ENCODE measurements around the gene ADI1. TPM values are rescaled to one million over a fixed set of nuclear protein-coding genes. Genes with fewer than 3 reads are reported as not detected.

Gene ADI1
- total and polyA plus RNA-seq, 7 donors: 35.7 to 114 (median 86.3) TPM

DNA sequence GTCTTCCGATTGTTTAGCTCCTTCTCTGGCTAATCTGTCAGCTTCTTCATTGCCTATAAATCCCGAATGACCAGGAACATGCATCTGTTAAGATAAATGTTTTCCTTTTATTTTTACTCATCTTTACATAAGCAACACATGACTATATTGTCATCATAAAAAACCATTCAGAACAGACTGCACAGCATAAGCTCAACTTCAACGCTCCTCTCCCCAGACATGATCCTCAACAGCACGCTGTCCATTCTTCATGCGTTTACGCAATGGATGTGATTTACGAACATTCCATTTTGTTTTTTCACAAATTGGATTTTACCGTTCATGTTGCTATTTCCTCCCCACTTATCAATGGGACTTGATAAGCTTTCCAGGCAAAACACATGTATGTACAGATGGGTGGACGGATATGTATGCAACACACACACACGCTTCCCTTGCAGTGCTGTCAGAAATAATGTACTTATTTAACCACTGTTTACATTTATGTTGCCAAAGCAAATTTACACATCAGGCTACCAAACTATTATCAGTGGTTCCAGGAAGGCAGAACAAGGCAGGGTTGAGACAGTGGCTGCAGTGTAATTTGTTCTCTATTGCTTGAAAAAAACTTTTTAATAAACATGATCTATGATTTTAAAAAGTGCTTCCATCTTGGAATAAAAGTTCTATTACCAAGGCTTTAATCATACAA, 26.6 kb upstream of the ADI1 start:
- H3K4me1 ChIP-seq: no peaks in the 10 kb centered on the region
- no peaks in the 10 kb centered on the region for H3K27me3 ChIP-seq
- H3K27ac ChIP-seq: peak overlapping the region in 2 of 4 donors; percentile 14 to 55
- no peak overlapping the region for H3K4me3 ChIP-seq
- WGBS, 2 donors: 83 to 85% methylated on average over 10 of the region's 10 CpGs
- H3K36me3 ChIP-seq: peaks cover 30 to 98% (median 50%) of the 10 kb centered on the region in 4 donors
- no peak for DNase-seq
- no peaks in the 10 kb centered on the region for H3K9me3 ChIP-seq
- peak in 1 of 4 donors; percentile 37 for TF ChIP-seq EP300 (IDR thresholded peaks at IDR 0.05)
- TF ChIP-seq POLR2A (IDR thresholded peaks at IDR 0.05): no peak
- peak in 2 of 4 donors; percentile 30 to 67 for TF ChIP-seq POLR2AphosphoS5 (IDR thresholded peaks at IDR 0.05)
- TF ChIP-seq CTCF (IDR thresholded peaks at IDR 0.05): no peak
- intact Hi-C loops (cut with DNase I): no loop called here

- H3K27ac ChIP-seq: no peak overlapping the region
- WGBS, 2 donors: 84 to 89% methylated on average over 6 of the region's 6 CpGs
- no peaks in the 10 kb centered on the region for H3K9me3 ChIP-seq
- TF ChIP-seq POLR2A (IDR thresholded peaks at IDR 0.05): no peak
- DNase-seq: peak; percentile 0
- no peaks in the 10 kb centered on the region for H3K4me1 ChIP-seq
- no peak overlapping the region for H3K4me3 ChIP-seq
- peaks cover 25 to 86% (median 32%) of the 10 kb centered on the region in 4 donors for H3K36me3 ChIP-seq
- intact Hi-C loops (cut with DNase I): no loop called here
- H3K27me3 ChIP-seq: no peaks in the 10 kb centered on the region
Measured at GRCh38 chr2:3543023-3543683, 23.8 kb upstream of the ADI1 start.

- Histone ChIP-seq H3K4me1 (no peaks in the 10 kb centered on the region), H3K27ac (no peak overlapping the region), H3K9me3 (no peaks in the 10 kb centered on the region), H3K27me3 (no peaks in the 10 kb centered on the region), H3K36me3 (peaks cover 20 to 76% (median 25%) of the 10 kb centered on the region in 4 donors), H3K4me3 (no peak overlapping the region)
- TF ChIP-seq EP300 (IDR thresholded peaks at IDR 0.05): no peak
- no peak for TF ChIP-seq POLR2AphosphoS5 (IDR thresholded peaks at IDR 0.05)
- TF ChIP-seq CTCF (IDR thresholded peaks at IDR 0.05): no peak
- TF ChIP-seq POLR2A (IDR thresholded peaks at IDR 0.05): no peak
- DNase-seq: no peak
- intact Hi-C loops (cut with DNase I): no loop called here
- 93 to 94% methylated on average over 5 of the region's 5 CpGs for WGBS, 2 donors
Measured at GRCh38 chr2:3542107-3542506, 22.8 kb upstream of the ADI1 start.

GRCh38 chr2:3539836-3540235, 20.5 kb upstream of the ADI1 start:
- intact Hi-C loops (cut with DNase I): no loop called here
- Histone ChIP-seq H3K9me3 (no peaks in the 10 kb centered on the region), H3K36me3 (peaks cover 2 to 53% (median 10%) of the 10 kb centered on the region in 4 donors), H3K4me1 (peaks cover 0 to 21% (median 20%) of the 10 kb centered on the region in 4 donors), H3K27ac (no peak overlapping the region), H3K4me3 (no peak overlapping the region), H3K27me3 (no peaks in the 10 kb centered on the region)
- no peak for DNase-seq
- WGBS, 2 donors: 93% methylated on average over 9 of the region's 9 CpGs
- TF ChIP-seq CTCF (IDR thresholded peaks at IDR 0.05) (no peak), POLR2A (IDR thresholded peaks at IDR 0.05) (no peak), EP300 (IDR thresholded peaks at IDR 0.05) (no peak), POLR2AphosphoS5 (IDR thresholded peaks at IDR 0.05) (no peak)
